GM12892 (cell line): ENCODE measurements around the gene HYI.

Source experiments
- POLR2A ChIP-seq: IDR thresholded peaks from 2 replicates; pipeline ENCODE4 v1.6.1; 2011; ENCODE audit warnings: low read depth, low read length, control low read depth
- TAF1 ChIP-seq: IDR thresholded peaks from 2 replicates; pipeline ENCODE4 v1.6.1; 2011; ENCODE audit warnings: low read depth, mild to moderate bottlenecking, control low read depth, low read length, borderline replicate concordance

DNA sequence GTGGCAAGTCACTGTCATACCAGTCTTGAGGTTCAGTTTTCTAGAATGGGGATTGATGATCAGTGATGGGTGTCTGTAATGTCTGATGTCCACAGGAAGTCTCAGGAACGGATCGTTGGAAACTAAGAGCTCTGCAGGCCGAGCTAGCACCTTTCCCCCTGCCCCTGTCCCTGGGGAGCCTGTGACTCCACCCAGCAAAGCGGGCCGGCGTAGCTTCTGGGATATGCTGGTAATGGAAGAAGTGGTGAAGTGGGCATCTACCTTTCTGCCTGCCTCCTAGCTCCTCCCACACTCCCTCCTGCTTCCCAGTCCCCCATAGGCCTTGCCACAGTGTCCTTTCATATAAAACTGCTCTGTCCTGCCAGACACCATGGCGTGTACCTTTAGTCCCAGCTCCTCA lies 13.4 kb downstream of the HYI start:
- TF ChIP-seq POLR2A (no peak), TAF1 (no peak)
